Astrocyte of the cerebellum (primary cell): Measurements from ENCODE around the gene NIPA2.

Source experiments
- DNase-seq: peaks from one replicate; pipeline ENCODE4 v3.0.0-alpha.2; 2011; ENCODE audit warnings: low read depth
- H3K4me3 ChIP-seq: 2 replicates; pipeline ENCODE4 v1.5.1; 2011; ENCODE audit warnings: mild to moderate bottlenecking, low read depth, low read length, moderate library complexity
- in situ Hi-C: cut with HindIII; loops from 2 replicates; pipeline ENCODE4 v1.10.0; 2017; ENCODE audit warnings: low sequenced_read_pairs
- TF ChIP-seq, protein P1 (sequence below): IDR thresholded peaks from 2 replicates; pipeline ENCODE4 v1.5.1; 2012; ENCODE audit warnings: low read length, low read depth, moderate library complexity, mild to moderate bottlenecking; ENCODE audit errors: missing control alignments

Gene NIPA2

DNA sequence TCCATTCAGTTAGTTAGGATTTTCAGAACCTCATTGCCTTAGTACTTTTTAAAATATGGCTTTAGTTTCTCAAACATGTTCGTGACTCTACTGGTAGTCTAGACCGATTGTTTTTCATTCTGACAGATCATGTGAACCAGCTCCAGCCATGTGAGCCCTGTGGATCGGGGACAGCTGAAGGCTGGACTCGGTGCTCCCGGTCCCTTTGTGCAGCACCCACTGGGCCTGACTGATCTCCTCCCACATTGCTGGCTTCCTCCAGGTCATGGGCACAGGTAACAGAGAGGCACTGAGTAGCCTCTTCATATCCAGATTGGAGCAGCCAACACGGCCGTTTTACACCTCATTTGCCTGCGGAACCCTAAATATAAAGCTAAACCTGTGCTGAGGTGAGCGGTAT is 30.5 kb downstream of the NIPA2 start:
- no peak for DNase-seq
- TF ChIP-seq, protein P1, sequence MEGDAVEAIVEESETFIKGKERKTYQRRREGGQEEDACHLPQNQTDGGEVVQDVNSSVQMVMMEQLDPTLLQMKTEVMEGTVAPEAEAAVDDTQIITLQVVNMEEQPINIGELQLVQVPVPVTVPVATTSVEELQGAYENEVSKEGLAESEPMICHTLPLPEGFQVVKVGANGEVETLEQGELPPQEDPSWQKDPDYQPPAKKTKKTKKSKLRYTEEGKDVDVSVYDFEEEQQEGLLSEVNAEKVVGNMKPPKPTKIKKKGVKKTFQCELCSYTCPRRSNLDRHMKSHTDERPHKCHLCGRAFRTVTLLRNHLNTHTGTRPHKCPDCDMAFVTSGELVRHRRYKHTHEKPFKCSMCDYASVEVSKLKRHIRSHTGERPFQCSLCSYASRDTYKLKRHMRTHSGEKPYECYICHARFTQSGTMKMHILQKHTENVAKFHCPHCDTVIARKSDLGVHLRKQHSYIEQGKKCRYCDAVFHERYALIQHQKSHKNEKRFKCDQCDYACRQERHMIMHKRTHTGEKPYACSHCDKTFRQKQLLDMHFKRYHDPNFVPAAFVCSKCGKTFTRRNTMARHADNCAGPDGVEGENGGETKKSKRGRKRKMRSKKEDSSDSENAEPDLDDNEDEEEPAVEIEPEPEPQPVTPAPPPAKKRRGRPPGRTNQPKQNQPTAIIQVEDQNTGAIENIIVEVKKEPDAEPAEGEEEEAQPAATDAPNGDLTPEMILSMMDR, result no peak
- in situ Hi-C loops, result no loop called here
- H3K4me3 ChIP-seq, result no peak overlapping the region

DNA sequence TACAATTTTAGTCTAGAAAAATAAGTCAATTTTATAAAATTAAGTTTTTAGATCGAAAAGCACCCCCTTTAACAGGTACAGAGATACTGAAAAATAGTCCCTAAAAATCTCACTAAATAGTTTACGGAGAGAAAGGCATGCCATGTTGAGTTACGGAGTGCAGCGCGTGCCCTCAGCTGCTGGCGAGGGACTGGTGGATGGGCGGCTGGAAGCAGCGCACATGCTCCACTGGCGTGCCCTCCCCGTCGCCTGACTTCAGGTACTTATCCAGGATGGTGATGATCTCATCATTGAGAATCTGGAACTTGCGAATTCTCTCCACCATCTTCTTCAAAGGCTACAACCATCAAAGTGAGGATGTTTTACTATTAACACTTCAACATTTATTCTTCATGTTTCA is 31.4 kb downstream of the NIPA2 start:
- in situ Hi-C loops, result no loop called here
- H3K4me3 ChIP-seq, result no peak overlapping the region
- DNase-seq, result no peak
- TF ChIP-seq, protein P1, result no peak

DNA sequence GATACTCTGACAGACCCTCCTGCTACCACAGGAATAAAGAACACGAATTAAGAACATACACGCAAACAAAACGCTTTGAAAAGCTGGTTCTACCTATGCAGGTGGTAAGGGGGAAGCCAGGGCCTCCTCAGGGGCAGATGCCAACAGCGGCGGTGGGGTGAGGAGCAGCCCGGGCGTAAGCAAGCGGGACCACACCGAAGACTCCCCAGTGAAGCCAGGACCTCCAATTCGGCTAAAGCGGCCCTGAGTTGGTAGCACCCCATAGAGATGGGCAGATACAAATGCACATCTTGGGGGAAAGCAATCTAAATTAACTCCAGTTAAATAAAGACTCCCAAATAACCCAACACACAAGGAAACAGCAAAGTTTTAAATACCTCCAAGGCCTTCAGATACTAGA is 32.4 kb downstream of the NIPA2 start:
- TF ChIP-seq, protein P1, result no peak
- in situ Hi-C loops, result no loop called here
- H3K4me3 ChIP-seq, result no peak overlapping the region
- DNase-seq, result no peak

DNA sequence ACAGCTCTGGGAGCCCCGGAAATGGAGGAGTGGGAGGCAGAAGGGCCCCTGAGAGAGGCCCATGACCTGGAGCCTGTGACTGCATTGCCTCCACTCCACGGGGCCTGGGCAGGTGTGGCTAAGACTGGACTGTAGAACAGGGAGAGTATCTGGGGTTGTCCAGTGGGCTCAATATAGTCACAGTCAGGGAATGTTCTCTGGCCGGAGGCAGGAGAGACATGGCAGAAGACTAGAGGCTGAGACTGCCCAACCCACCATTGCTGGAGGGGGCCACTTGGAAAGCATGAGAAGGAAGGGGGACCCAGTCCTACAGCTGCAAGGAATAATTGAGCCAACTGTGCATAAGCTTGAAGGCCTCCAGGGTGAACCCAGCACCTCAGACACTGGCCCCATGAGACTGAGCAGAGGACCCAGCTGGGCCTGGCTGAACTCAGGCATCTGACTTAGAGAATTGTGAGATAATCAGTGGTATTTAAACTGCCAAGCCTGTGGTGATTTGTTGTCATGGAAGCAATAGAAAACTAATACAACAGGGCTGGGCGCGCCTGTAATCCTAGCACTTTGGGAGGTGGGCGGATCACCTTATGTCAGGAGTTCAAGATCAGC is 33.1 kb downstream of the NIPA2 start:
- no peak overlapping the region for H3K4me3 ChIP-seq
- in situ Hi-C loops, result no loop called here
- TF ChIP-seq, protein P1, result no peak
- no peak for DNase-seq

DNA sequence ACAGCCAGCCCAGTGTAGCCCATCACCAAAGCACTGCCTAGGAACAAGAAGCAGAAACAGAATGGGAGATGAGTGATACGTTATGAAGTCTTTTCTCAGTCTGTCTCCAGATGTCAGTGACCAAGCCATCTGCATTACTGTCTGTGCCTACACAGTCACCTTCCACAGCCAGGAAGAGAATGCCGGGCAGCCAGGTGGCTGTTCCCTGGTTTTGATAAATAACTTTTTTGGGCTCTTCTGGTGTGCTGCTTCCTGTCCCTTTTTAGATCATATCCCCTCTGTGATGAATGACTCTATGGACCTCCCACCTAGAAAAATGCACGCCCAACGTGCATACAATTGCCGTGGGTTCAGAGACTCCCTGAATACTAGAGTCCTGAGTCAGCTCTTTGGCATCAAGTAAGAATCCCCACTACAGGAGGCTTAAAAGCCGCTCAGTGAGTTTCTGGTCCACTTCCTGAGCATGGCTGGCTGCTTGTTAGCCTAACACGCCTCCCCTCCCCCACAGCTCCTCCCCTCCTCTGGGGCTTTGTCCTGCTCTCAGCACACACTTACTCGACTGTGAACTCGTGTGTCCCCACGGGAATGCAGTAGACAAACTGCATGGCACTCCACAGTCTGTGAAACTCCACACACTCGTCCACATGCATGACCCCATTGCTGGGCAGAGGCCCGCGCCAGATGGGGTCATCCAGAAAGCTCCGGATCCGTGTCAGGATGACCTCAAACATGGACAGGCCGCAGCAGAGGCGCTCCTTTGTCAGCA is 34.7 kb downstream of the NIPA2 start:
- peak; percentile 91 for DNase-seq
- TF ChIP-seq, protein P1, result no peak
- in situ Hi-C loops, result no loop called here
- no peak overlapping the region for H3K4me3 ChIP-seq

DNA sequence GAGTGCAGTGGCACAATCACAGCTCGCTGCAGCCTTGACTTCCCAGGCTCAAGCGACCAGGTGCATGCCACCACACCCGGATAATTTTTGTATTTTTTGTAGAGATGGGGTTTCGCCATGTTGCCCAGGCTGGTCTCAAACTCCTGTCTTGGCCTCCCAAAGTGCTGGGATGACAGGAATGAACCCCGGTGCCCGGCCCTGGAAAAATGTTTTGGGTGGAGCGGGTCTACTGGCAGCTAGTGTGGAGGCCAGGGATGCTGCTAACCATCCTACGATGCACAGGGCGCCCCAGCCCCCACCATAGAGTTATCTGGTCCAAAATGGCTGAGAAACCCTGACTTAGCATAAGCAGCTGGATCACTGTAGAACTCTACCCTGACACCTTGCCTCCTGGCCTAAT is 35.4 kb downstream of the NIPA2 start:
- in situ Hi-C loops, result no loop called here
- TF ChIP-seq, protein P1, result no peak
- DNase-seq, result no peak
- H3K4me3 ChIP-seq, result no peak overlapping the region
